HepG2 (cell line): ENCODE measurements around the gene CACNA1C.

ENCODE experiments used
- EP300 ChIP-seq, 3 experiments: sonication (generic) in 1 of 3; formaldehyde crosslinking in 1 of 3; IDR thresholded peaks; 2 replicates each; pipeline versions ENCODE4 v1.5.1 to v1.6.1; 2011 to 2020; ENCODE audit warnings: low read depth in 2 of 3, low read length in 2 of 3, borderline replicate concordance in 1 of 3, improper control_type of control experiment in 1 of 3, mild to moderate bottlenecking in 1 of 3, missing genetic modification reagents in 1 of 3, moderate library complexity in 1 of 3
- ZNF362 ChIP-seq: sonication (generic); formaldehyde crosslinking; IDR thresholded peaks from 2 replicates; pipeline ENCODE4 v1.4.0; 2020; ENCODE audit warnings: missing genetic modification reagents, mild to moderate bottlenecking, borderline replicate concordance

DNA sequence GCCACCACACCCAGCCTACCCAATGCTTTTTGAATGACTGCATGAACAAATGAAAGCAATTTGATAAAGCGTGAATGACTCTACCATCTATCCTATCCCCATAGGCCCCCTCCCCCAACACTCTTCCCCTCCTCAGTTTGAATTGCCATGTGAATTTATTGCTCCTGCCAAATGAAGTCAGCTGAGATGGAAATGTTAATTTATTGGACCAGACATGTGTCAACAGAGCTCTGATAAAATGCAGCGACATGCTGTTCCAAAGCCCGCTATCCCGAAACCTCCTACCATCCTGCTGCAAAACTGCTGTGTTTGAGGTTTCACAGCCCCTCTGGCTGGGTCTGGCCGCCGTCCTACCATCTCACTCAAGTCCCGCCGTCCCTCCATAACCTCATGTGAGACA lies 360.5 kb downstream of the CACNA1C start:
- TF ChIP-seq EP300 (IDR thresholded peaks at IDR 0.05; ENCODE audit: low read depth in 2 of 2, low read length in 2 of 2) (no peak), EP300 (CRISPR knock-in tag; IDR thresholded peaks at IDR 0.05; ENCODE audit: borderline replicate concordance) (no peak), ZNF362 (no peak)
